ENCODE results near the gene DMAC2.
"Not testable (repeated sequence)": the region's sequence is repeated elsewhere in the genome, so short reads cannot be mapped to it uniquely, and the experiment has no call there.

DMAC2 gene

DNA sequence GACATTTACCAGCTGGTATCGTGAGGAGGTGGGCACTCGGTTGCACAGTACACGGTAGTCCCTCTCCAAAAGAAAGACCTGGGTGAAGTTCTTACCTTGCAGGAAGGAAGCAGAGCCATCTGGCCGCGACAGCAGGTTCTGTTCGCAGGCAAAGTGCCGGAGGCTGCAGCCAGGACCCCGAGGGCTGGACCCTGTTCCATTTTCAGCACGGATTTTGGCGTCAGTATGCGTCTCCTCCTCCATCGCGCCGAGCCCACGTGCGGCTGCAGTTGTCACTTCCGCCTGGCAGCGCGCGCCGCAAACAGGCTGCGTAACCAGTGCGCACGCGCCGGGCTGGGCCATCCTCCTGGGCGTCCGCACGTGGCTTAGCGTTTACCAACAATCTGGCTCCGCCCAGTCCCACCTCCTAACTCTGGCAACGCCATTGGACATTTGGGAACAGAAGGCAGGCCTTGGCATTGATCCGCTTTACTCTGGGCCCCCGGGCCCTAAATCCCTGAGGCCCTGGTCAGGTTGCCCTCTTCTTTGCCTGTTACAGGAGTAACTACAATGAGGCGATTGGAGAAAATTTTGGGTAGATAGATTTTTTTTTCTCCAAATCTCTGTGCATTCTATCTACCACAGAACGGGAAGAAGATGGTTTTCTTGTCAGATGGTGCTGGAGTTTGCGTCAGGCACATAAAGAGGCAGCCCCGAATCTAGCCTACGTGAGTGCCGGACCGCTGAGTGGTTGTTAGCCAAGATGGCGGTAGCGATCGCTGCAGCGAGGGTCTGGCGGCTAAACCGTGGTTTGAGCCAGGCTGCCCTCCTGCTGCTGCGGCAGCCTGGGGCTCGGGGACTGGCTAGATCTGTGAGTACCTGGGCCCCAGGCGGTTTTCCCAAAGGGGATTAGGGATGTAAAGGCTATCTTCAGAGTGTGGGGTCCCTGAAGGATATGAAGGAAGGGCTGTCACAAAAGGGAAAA lies 42.3 kb downstream of the DMAC2 start, which contains the start of the genes BCKDHA and EXOSC5:
Gene BCKDHA, plus strand, starts transcription at position 733 of the 964 bp plus-strand sequence. Its CDS starts 10 bp downstream, at position 743.
Gene EXOSC5, minus strand, starts transcription at position 274 of the 964 bp plus-strand sequence. Its CDS starts 31 bp downstream, at position 243.
- peak; percentile 97 for DNase-seq

DNA sequence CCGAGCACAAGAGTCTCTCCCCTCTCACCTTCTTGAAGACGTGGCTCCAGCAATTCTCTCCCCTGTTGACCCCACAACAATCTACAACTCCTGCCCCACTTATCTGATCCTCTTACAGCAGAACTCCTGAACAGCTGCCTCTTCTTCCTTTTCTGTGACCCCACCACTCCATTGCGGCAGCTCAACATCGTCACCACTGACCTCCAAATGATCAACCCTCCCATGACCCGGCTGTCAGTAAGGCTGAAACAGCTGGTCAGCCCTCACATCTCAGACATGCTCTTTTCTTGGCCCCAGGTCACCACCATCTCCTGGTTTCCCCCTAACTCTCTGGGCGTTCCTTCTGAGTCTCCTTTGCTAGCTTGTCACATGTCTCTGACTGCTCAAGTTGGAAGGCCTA lies 44.4 kb downstream of the DMAC2 start:
- no peak for DNase-seq

DNA sequence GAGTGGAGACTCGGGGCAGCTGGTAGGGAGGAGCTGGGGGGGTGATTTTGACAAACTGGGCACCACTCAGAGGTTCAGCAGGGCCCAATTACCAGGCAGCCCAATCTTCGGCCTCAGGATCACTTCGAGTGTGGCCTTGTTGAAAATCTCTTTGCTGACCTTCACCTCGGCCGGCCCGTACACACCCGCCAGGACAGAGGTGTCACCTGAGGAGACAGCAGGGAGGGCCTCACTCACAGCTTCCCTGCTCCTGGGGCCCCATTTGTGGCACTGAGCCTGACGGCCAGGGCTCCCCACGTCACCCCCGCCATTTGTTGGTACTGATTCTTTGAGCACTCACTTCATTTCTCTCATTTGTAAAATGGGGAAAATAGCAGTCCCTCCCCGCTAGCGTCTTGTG lies 46.9 kb downstream of the DMAC2 start:
- DNase-seq, result no peak

- no peak for DNase-seq
These were observed 48.1 kb downstream of the DMAC2 start for GRCh38 chr19:41391618-41392017.

- DNase-seq, result no peak
These were observed 53.3 kb downstream of the DMAC2 start for GRCh38 chr19:41386442-41386841.

GRCh38 chr19:41384351-41384750 lies 55.4 kb downstream of the DMAC2 start:
- no peak for DNase-seq

DNA sequence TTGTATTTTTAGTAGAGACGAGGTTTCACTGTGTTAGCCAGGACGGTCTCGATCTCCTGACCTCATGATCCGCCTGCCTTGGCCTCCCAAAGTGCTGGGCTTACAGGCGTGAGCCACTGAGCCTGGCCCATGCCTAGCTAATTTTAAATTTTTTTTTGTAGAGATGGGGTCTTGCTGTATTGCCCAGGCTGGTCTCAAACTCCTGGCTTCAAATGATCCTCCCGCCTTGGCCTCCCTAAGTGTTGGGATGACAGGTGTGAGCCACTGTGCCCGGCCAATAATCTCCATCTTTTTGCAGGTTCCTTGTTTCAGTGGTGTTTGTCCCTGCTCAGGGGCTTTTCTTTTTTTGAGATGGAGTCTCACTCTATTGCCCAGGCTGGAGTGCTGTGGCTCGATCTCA lies 58.2 kb downstream of the DMAC2 start:
- DNase-seq, result not testable (repeated sequence)

All from activated T-cell treated with anti-CD3 and anti-CD28 coated beads, Interleukin-2, amount 50 U/mL, for 1 hour (primary cell).